ENCODE results near the gene KMT2E.

KMT2E gene

DNA sequence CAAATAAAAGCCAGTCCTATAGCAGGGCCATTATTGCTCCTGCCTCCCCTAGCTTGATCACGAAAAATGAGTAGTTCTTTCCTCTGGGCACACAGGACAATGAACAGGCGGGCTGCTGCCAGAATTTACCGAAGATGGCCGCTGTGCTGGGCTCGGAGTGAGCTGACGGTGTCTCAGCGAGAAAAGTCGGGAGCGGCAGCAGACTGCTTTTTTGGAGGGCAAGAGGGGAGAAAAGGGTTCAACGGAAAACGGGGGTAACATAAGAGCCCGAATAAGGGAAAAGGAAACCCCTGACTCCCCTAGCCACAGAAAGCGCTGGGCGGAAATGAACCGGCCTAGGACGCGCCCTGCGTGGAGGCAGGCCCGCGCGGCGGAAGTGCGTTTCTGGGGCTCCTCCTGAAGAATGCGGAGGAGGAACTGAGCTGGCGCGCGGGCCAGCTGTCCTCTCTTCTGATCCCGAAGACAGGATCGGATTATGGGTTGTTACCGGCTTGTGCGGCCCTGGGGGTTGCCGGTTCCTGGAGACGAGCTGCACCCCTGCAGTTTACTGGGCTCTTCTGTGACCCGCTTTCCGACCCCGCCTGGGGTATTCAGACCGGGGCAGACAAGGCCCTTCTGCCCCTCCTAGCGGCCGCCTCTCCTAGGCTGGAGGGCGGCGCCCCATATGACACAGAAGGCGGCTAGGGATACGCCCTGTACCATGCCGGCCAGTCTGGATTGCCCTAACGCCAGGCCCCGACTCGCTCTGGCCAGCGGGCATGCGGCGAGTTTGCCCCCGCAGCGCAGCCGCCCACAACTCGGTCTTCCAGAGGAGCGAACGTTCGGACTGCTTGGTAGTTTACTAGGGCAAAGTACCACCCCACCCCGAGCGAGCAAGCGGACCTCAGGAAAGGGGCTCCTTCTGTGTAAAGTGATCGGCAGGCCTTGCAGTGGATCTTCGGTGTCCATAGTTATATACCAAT is 30.1 kb upstream of the KMT2E start:
- Histone ChIP-seq H3K4me1 (ENCODE audit: control insufficient read depth, insufficient read depth, low read depth, low read length) (peaks cover 12% of the 10 kb centered on the region), H3K4me3 (ENCODE audit: insufficient read depth in 1 of 2, low read depth in 1 of 2, low read length in 2 of 2) (peak overlapping the region; percentile 68 to 81), H3K27me3 (ENCODE audit: control insufficient read depth in 1 of 2, insufficient read depth in 1 of 2, low read length in 2 of 2) (no peaks in the 10 kb centered on the region), H2AK5ac (ENCODE audit: low read length, severe bottlenecking) (peak overlapping the region; percentile 92), H3K9me3 (ENCODE audit: control insufficient read depth, low read length) (no peaks in the 10 kb centered on the region), H4K91ac (ENCODE audit: low read length) (peak overlapping the region; percentile 88), H2BK5ac (ENCODE audit: low read depth, low read length, poor library complexity, severe bottlenecking) (peak overlapping the region; percentile 98), H3K79me1 (replicated peaks; ENCODE audit: low read length, poor library complexity, severe bottlenecking) (peaks cover 4% of the 10 kb centered on the region), H2BK120ac (ENCODE audit: low read depth, low read length) (peak overlapping the region; percentile 92), H3K23ac (ENCODE audit: low read length in 2 of 2) (peak overlapping the region in 1 of 2 experiments; percentile 56), H3K36me3 (ENCODE audit: control insufficient read depth in 1 of 2, insufficient read depth in 2 of 2, low read depth in 1 of 2, low read length in 2 of 2) (peaks cover 6 to 39% of the 10 kb centered on the region in 2 experiments), H3K9ac (ENCODE audit: low read length) (peak overlapping the region; percentile 98), H2AFZ (ENCODE audit: low read depth, low read length) (no peak overlapping the region), H4K8ac (ENCODE audit: low read length) (peak overlapping the region; percentile 97), H3K18ac (ENCODE audit: low read depth in 1 of 2, low read length in 2 of 2) (peak overlapping the region; percentile 91 to 92), H3K4ac (ENCODE audit: low read depth in 1 of 2, low read length in 2 of 2) (peak overlapping the region; percentile 75 to 92), H3K27ac (ENCODE audit: low read length, poor library complexity, severe bottlenecking) (peak overlapping the region; percentile 99), H3K4me2 (ENCODE audit: low read length, poor library complexity, severe bottlenecking) (peak overlapping the region; percentile 91), H2BK12ac (ENCODE audit: low read length in 2 of 2) (peak overlapping the region in 1 of 2 experiments; percentile 47), H3K14ac (ENCODE audit: low read length in 2 of 2) (peak overlapping the region in 1 of 2 experiments; percentile 39), H2BK15ac (ENCODE audit: low read depth, poor library complexity, severe bottlenecking) (peak overlapping the region; percentile 62)
- WGBS, result 9% methylated on average over 60 of the region's 62 CpGs
- DNase-seq, result peak; percentile 93

DNA sequence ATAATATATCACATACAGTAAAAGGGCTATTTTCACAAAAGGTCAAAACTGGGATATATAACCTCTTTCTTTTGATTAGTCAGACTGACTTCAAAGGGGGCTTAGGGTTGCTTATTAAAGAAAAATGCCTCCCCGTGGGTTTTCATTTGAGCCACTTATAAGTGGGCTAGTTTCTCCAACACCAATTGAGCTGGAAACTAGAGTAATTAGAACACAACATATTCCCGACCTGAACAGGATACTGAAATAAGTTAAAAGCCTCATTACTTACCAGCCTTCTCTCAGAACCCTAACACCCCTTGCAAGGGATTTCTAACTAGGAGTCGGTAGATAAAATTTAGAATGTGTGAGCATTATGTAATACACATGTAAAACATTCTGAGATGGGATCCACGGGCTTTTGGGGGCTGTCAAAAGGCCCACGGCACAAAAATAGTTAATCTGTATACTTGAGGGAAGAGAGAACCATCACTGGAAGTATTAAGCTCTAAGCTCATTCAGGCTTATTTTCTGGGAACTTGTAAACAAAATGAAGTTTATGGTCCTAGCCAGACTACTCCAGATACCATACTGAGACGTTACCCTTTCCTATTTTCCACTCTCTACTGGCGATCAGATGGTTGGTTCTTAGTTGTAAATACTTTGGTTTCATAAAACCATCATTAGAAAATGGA is 29.3 kb upstream of the KMT2E start:
- H3K79me1 ChIP-seq (replicated peaks; ENCODE audit: low read length, poor library complexity, severe bottlenecking), result peaks cover 4% of the 10 kb centered on the region
- H2BK5ac ChIP-seq (ENCODE audit: low read depth, low read length, poor library complexity, severe bottlenecking), result no peak overlapping the region
- no peaks in the 10 kb centered on the region for H3K27me3 ChIP-seq (ENCODE audit: control insufficient read depth in 1 of 2, insufficient read depth in 1 of 2, low read length in 2 of 2)
- H4K8ac ChIP-seq (ENCODE audit: low read length), result no peak overlapping the region
- no peaks in the 10 kb centered on the region for H3K9me3 ChIP-seq (ENCODE audit: control insufficient read depth, low read length)
- H3K23ac ChIP-seq (ENCODE audit: low read length in 2 of 2), result no peak overlapping the region
- no peak overlapping the region for H2AFZ ChIP-seq (ENCODE audit: low read depth, low read length)
- no peak overlapping the region for H2BK12ac ChIP-seq (ENCODE audit: low read length in 2 of 2)
- H4K91ac ChIP-seq (ENCODE audit: low read length), result no peak overlapping the region
- DNase-seq, result no peak
- H3K4me1 ChIP-seq (ENCODE audit: control insufficient read depth, insufficient read depth, low read depth, low read length), result peaks cover 12% of the 10 kb centered on the region
- no peak overlapping the region for H3K18ac ChIP-seq (ENCODE audit: low read depth in 1 of 2, low read length in 2 of 2)
- 33% methylated on average over 3 of the region's 7 CpGs for WGBS
- no peak overlapping the region for H2AK5ac ChIP-seq (ENCODE audit: low read length, severe bottlenecking)
- H3K14ac ChIP-seq (ENCODE audit: low read length in 2 of 2), result no peak overlapping the region
- no peak overlapping the region for H3K4ac ChIP-seq (ENCODE audit: low read depth in 1 of 2, low read length in 2 of 2)
- peak overlapping the region; percentile 98 for H3K9ac ChIP-seq (ENCODE audit: low read length)
- H2BK15ac ChIP-seq (ENCODE audit: low read depth, poor library complexity, severe bottlenecking), result no peak overlapping the region
- H3K27ac ChIP-seq (ENCODE audit: low read length, poor library complexity, severe bottlenecking), result peak overlapping the region; percentile 99
- H3K4me3 ChIP-seq (ENCODE audit: insufficient read depth in 1 of 2, low read depth in 1 of 2, low read length in 2 of 2), result peak overlapping the region in 1 of 2 experiments; percentile 81
- no peak overlapping the region for H2BK120ac ChIP-seq (ENCODE audit: low read depth, low read length)
- H3K36me3 ChIP-seq (ENCODE audit: control insufficient read depth in 1 of 2, insufficient read depth in 2 of 2, low read depth in 1 of 2, low read length in 2 of 2), result peaks cover 6 to 39% of the 10 kb centered on the region in 2 experiments
- peak overlapping the region; percentile 91 for H3K4me2 ChIP-seq (ENCODE audit: low read length, poor library complexity, severe bottlenecking)

DNA sequence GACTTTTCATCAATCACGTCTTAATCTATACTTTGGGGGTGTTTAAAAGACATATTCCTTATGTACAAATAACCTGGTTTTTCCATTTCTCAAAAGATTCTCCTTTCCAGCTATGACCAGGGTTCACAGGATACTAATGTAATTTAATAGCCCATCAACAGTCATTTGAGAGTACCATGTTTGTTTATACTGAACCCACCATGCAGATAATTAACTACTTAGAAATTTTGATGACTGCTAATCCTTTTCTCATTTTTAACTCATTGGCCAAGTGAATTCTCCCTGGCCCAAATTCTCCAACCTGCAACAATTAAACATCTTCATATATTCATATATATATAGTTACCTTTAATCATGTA is 28.8 kb upstream of the KMT2E start:
- peak overlapping the region; percentile 98 for H3K9ac ChIP-seq (ENCODE audit: low read length)
- H3K4ac ChIP-seq (ENCODE audit: low read depth in 1 of 2, low read length in 2 of 2), result no peak overlapping the region
- no peak overlapping the region for H2BK12ac ChIP-seq (ENCODE audit: low read length in 2 of 2)
- no CpG with 5 or more reads among the region's 1 CpG for WGBS
- no peak overlapping the region for H4K91ac ChIP-seq (ENCODE audit: low read length)
- H3K14ac ChIP-seq (ENCODE audit: low read length in 2 of 2), result no peak overlapping the region
- no peak overlapping the region for H3K27ac ChIP-seq (ENCODE audit: low read length, poor library complexity, severe bottlenecking)
- H2BK120ac ChIP-seq (ENCODE audit: low read depth, low read length), result no peak overlapping the region
- H3K9me3 ChIP-seq (ENCODE audit: control insufficient read depth, low read length), result no peaks in the 10 kb centered on the region
- no peak overlapping the region for H3K23ac ChIP-seq (ENCODE audit: low read length in 2 of 2)
- no peak overlapping the region for H4K8ac ChIP-seq (ENCODE audit: low read length)
- no peak overlapping the region for H3K18ac ChIP-seq (ENCODE audit: low read depth in 1 of 2, low read length in 2 of 2)
- peaks cover 4% of the 10 kb centered on the region for H3K79me1 ChIP-seq (replicated peaks; ENCODE audit: low read length, poor library complexity, severe bottlenecking)
- H2BK15ac ChIP-seq (ENCODE audit: low read depth, poor library complexity, severe bottlenecking), result no peak overlapping the region
- H2AK5ac ChIP-seq (ENCODE audit: low read length, severe bottlenecking), result no peak overlapping the region
- no peak overlapping the region for H2BK5ac ChIP-seq (ENCODE audit: low read depth, low read length, poor library complexity, severe bottlenecking)
- H3K4me2 ChIP-seq (ENCODE audit: low read length, poor library complexity, severe bottlenecking), result no peak overlapping the region
- peak overlapping the region in 1 of 2 experiments; percentile 81 for H3K4me3 ChIP-seq (ENCODE audit: insufficient read depth in 1 of 2, low read depth in 1 of 2, low read length in 2 of 2)
- no peaks in the 10 kb centered on the region for H3K27me3 ChIP-seq (ENCODE audit: control insufficient read depth in 1 of 2, insufficient read depth in 1 of 2, low read length in 2 of 2)
- no peak overlapping the region for H2AFZ ChIP-seq (ENCODE audit: low read depth, low read length)
- DNase-seq, result no peak
- H3K4me1 ChIP-seq (ENCODE audit: control insufficient read depth, insufficient read depth, low read depth, low read length), result peaks cover 12% of the 10 kb centered on the region
- peaks cover 6 to 36% of the 10 kb centered on the region in 2 experiments for H3K36me3 ChIP-seq (ENCODE audit: control insufficient read depth in 1 of 2, insufficient read depth in 2 of 2, low read depth in 1 of 2, low read length in 2 of 2)

All from mesenchymal stem cell (in vitro differentiated cells and primary cell).